ENCODE data around the gene AMH.
"Not testable (repeated sequence)": the region's sequence is repeated elsewhere in the genome, so short reads cannot be mapped to it uniquely, and the experiment has no call there.

Gene AMH

GRCh38 chr19:2270157-2270422 lies 21.0 kb downstream of the AMH start:
- DNase-seq (ENCODE audit: low read depth in 2 of 2) = no peak

GRCh38 chr19:2270423-2271233 lies 21.5 kb downstream of the AMH start:
- peak; percentile 37 to 59 for DNase-seq (ENCODE audit: low read depth in 2 of 2)

GRCh38 chr19:2271234-2272103 lies 22.3 kb downstream of the AMH start:
- no peak for DNase-seq (ENCODE audit: low read depth in 2 of 2)

- DNase-seq (ENCODE audit: low read depth in 2 of 2) = peak in 1 of 2 donors; percentile 58
Measured at GRCh38 chr19:2273356-2274184, 24.4 kb downstream of the AMH start.

GRCh38 chr19:2274185-2274711 lies 25.1 kb downstream of the AMH start:
- DNase-seq (ENCODE audit: low read depth in 2 of 2) = no peak

- no peak for DNase-seq (ENCODE audit: low read depth in 2 of 2)
Measured at GRCh38 chr19:2274931-2275535, 25.9 kb downstream of the AMH start.

- DNase-seq (ENCODE audit: low read depth in 2 of 2) = no peak
Measured at GRCh38 chr19:2275588-2276428, 26.7 kb downstream of the AMH start.

GRCh38 chr19:2276429-2276986 lies 27.4 kb downstream of the AMH start:
- DNase-seq (ENCODE audit: low read depth in 2 of 2) = no peak

- DNase-seq (ENCODE audit: low read depth in 2 of 2) = no peak
Measured at GRCh38 chr19:2277138-2277537, 28.0 kb downstream of the AMH start.

GRCh38 chr19:2278459-2279158 lies 29.5 kb downstream of the AMH start:
- no peak for DNase-seq (ENCODE audit: low read depth in 2 of 2)

GRCh38 chr19:2280633-2281264 lies 31.6 kb downstream of the AMH start:
- no peak for DNase-seq (ENCODE audit: low read depth in 2 of 2)

GRCh38 chr19:2281265-2282061 lies 32.3 kb downstream of the AMH start:
- not testable (repeated sequence) for DNase-seq (ENCODE audit: low read depth in 2 of 2)

GRCh38 chr19:2282062-2282861 lies 33.1 kb downstream of the AMH start, which contains the start of gene PEAK3:
Gene PEAK3 (minus strand): TSS chr19:2282175. CDS start chr19:2280931, 1,244 bp downstream.
- DNase-seq (ENCODE audit: low read depth in 2 of 2) = no peak

- no peak for DNase-seq (ENCODE audit: low read depth in 2 of 2)
Measured at GRCh38 chr19:2282862-2283237, 33.7 kb downstream of the AMH start.

- DNase-seq (ENCODE audit: low read depth in 2 of 2) = no peak
Measured at GRCh38 chr19:2283835-2284507, 34.8 kb downstream of the AMH start.

- DNase-seq (ENCODE audit: low read depth in 2 of 2) = no peak
Measured at GRCh38 chr19:2286402-2287140, 37.4 kb downstream of the AMH start.

All from stimulated activated CD8-positive, alpha-beta memory T cell treated with anti-CD3 and anti-CD28 coated beads, Interleukin-2, amount 100 ng/mL, for 1 hour (primary cell).